NAMALWA (cell line): ENCODE measurements around the gene MICA.

Experiments used
- DNase-seq: peaks from one replicate; pipeline ENCODE4 v3.0.0-alpha.2; 2015; ENCODE audit warnings: low spot score

Gene MICA

DNA sequence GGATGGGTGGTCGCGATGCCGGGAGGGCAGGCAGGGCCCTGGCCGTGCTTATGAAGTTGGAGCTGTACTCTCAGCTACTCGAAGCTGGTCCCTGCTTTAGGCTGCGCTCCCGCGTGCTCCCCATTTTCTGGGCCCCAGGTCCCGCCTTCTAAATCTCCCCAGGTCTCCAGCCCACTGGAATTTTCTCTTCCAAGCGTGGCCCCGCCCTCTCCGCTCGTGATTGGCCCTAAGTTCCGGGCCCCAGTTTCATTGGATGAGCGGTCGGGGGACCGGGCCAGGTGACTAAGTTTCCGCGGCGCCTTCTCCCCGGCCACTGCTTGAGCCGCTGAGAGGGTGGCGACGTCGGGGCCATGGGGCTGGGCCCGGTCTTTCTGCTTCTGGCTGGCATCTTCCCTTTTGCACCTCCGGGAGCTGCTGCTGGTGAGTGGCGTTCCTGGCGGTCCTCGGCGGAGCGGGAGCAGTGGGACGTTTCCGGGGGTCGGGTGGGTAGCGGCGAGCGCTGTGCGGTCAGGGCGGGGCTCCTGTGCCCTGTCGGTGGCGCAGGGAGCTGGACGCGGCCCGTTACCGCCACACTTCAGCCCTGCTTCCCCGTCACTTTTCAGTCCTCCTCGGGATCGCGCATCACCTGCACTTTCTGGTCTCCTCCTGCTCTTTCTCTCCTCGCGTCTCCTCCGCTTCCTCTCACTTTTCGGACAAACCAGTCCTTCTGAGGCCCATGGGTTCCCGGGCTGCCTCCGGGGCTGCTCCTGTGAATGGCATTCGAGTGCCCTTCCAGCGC is at the start of gene MICA:
Gene MICA, plus strand, starts transcription at position 313 of the 778 bp plus-strand sequence. Its CDS starts 38 bp downstream, at position 351.
- peak; percentile 58 for DNase-seq

GRCh38 chr6:31354158-31354863 is 49.1 kb upstream of the MICA start:
- DNase-seq, result no peak

- no peak for DNase-seq
These were observed 48.4 kb upstream of the MICA start for GRCh38 chr6:31354864-31355582.

GRCh38 chr6:31355583-31355948 is 47.8 kb upstream of the MICA start:
- DNase-seq, result no peak

GRCh38 chr6:31356216-31356945 is 47.0 kb upstream of the MICA start:
- DNase-seq, result peak; percentile 59

DNA sequence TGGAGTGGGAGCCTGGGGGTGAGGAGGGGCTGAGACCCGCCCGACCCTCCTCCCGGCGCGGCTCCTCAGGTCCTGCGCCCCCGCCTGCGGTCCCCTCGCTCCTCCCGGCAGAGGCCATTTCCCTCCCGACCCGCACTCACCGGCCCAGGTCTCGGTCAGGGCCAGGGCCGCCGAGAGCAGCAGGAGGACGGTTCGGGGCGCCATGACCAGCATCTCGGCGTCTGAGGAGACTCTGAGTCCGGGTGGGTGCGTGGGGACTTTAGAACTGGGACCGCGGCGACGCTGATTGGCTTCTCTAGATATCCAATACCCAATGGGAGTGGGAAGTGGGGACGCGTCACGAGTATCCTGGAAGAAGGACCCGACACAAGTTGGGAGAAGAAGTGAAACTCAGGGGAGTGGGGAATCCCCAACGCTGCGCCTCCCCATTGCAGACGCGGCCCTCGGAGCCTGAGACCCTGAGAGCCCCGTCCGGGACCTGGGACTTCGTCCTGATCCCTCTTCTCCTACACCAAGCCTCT is 46.4 kb upstream of the MICA start, which contains the start of gene HLA-B:
Gene HLA-B, minus strand, starts transcription at position 234 of the 521 bp plus-strand sequence. Its CDS starts 21 bp downstream, at position 213.
- peak; percentile 97 for DNase-seq

DNA sequence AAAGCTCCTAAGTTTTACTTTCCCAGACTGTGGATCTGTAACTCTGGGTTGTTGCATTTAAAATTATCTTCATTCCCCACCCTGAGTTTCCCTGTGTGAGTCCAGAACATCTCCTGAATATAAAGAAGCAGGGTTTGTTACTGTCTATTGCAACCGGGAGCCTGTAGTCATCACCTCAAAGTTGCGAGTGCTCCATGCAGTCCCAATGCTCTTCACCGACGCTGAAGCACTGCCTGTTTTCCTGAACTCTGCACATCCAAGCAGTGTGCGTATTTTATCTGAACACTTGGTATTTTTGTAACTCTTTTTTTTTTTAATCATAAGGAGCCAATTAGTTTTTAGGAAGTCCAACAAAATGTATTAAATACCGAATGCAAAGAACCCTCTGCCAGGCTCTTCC is 45.5 kb upstream of the MICA start:
- DNase-seq, result no peak

DNA sequence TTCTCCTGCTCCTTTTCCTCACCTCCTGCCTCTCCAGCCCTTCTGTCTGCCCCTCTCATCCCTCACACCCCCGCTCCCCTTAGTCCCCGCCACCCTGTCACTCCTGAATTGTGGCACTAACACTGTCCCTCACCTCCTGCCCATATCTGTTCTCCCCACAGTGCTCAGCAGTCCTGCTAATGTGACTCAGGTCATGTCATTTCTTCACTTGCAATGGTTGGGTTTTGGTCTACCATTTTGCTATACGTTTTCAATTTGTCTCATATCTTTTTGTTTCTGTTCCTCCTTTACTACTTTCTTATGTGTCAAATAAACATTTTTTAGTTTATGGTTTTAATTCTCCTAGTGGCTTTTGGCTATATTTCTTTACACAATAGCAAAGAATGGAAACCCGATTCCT is 45.1 kb upstream of the MICA start:
- DNase-seq, result no peak

DNA sequence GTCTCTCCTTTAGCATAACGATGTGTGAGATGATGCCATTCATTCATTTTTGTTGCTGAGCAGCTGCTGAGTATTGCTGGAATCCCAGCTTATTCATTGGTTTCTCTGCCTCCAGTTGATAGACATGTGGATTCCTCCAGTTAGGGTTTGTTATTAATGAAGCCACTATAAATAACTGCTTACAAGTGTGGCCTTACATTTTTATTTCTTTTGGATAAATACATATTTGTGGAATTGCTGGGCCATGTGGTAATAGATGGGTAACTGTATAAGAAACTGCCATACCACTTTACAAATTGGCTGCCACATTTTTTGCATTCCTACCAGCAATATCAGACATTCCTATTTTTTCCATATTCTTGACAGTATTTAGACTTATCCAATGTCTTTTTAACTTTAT is 43.8 kb upstream of the MICA start:
- DNase-seq, result no peak

- DNase-seq, result no peak
These were observed 40.6 kb upstream of the MICA start for GRCh38 chr6:31362751-31363150.

- DNase-seq, result no peak
These were observed 39.6 kb upstream of the MICA start for GRCh38 chr6:31363811-31364210.

- no peak for DNase-seq
These were observed 37.5 kb upstream of the MICA start for GRCh38 chr6:31365864-31366263.

DNA sequence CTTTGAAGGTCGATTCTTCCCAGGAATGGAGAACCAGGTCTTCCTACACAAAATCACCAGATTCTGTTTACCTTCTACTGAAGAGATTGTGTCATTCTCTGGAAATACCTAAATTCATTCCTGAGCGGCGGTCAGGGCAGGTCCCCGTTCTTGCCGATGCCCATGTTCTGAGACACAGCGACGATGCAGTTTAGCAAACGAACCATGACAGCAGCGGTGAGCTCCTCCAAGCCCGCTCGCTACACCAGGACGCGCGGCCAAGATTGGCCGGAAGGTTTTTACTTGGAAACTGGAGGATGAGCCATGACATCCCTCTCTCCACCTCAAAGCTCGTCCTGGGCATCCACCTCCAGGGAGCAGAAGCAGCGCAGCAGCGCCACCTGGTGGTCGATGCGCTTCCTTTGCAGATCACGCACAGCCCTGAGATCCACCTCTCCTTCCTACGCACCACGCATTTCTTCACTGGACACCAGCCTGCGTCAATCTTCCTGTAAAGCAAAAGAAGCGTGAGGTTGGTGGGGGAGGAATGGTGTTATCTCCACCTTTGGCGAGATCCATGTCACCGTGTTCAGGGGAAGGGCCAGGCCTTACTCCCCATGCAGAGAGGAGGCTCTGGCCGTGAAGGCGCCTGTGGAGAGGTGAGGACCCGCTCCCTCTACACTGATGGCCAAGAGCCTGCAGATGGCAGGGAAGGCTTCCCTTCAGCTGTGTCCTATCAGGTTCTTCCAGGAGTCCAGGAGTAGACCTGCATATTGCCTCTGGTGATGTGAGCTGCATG is 36.5 kb upstream of the MICA start:
- peak; percentile 89 for DNase-seq

GRCh38 chr6:31368461-31368860 is 34.9 kb upstream of the MICA start:
- no peak for DNase-seq

DNA sequence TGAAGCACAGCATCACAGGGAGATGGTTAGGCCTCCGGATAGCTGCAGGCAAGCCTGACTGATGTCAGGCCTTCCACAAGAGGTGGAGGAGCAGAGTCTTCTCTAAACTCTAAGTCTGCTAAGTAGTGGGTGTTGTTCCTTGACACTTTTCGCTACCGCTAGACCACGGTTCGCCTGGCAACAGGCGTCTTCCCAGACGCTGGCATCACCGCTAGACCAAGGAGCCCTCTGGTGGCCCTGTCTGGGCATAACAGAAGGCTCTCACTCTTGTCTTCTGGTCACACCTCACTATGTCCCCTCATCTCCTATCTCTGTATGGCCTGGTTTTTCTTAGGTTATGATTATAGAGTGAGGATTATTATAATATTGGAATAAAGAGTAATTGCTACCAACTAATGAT is 29.3 kb upstream of the MICA start:
- peak; percentile 32 for DNase-seq

GRCh38 chr6:31375699-31376098 is 27.7 kb upstream of the MICA start:
- DNase-seq, result no peak

- no peak for DNase-seq
These were observed 26.4 kb upstream of the MICA start for GRCh38 chr6:31377029-31377428.

DNA sequence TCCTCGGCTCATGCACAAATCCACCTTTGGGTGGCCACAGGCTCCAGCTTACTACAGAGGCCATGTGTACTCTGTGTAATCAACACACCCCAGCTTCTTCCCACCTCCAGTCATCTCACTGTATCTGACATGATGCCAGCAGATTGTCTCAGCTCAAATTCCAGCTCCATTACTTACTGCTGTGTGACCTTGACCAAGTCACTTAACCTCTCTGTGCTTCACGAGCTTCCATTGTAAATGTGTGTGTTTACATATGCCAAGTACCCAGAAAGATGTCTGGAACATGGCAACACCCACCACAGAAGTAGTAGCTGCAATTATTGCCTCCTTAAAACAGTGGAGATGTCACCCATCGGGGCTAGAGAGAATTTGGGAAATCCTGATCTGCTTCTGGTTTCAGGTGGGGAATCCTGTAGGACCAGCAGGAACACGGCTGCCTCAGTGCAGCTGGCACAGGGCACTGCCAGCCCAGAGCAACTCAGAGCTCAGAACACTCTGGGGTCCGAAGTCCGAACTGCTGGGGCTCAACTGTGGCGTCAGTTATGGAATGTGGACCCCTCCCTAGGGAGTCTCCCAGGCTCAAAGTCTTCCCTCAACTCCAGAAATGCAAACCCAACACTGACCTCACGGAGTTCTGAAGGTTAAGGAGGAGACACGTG is 25.2 kb upstream of the MICA start:
- no peak for DNase-seq

GRCh38 chr6:31378721-31379103 is 24.7 kb upstream of the MICA start:
- no peak for DNase-seq

DNA sequence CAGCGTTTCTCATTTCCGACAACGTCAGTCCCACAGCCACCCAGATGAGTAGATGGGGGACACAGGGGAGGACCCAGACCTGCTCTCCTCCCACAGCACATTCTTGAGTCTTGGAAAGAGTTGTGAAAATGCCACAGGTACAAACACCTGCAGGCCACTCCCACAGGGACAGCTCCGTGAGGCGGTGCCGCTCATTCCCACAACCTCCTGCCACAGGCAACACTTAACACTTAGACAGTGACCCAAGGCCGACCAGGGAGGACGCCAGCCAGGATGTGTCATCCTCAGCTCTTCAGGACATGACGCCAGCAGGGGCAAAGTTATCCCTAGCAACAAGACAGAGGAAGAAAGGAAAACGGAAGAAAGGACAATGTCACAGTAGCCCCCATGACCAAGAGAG is 23.5 kb upstream of the MICA start:
- no peak for DNase-seq

- no peak for DNase-seq
These were observed 21.7 kb upstream of the MICA start for GRCh38 chr6:31381666-31382065.
